A549 (cell line): Measurements from ENCODE around the gene CDC42BPB. TPM values are rescaled to one million over a fixed set of nuclear protein-coding genes. Genes with fewer than 3 reads are reported as not detected.

Source experiments
- ATAC-seq, 2 experiments: fragments of 200-7000 bp in 1 of 2; fragments of >200 bp in 1 of 2; cut with Nextera tagmentation in 1 of 2; cut with Tn5 transposase in 1 of 2; 3 replicates each; pipeline versions ENCODE4 v1.8.0 to v1.9.1; 2018 to 2020; ENCODE audit warnings: mild to moderate bottlenecking in 1 of 2, moderate library complexity in 1 of 2
- CTCF ChIA-PET: fragments of 300-600 bp; sonication (Branson Sonifier 250); formaldehyde crosslinking; extraction: SDS; loops from one replicate; lab custom pipeline; 2021; ENCODE audit warnings: antibody characterized with exemption, inconsistent platforms; lab: Yijun Ruan, JAX
- POLR2A ChIA-PET: fragments of 350-600 bp; formaldehyde crosslinking; extraction: SDS; loops from one replicate; lab custom pipeline; 2021; ENCODE audit warnings: antibody characterized with exemption, inconsistent platforms; lab: Yijun Ruan, JAX
- DNase-seq, 2 experiments: peaks; one replicate each; pipeline versions ENCODE4 v3.0.0 to v3.0.0-alpha.2; 2011 to 2016; ENCODE audit warnings: low read depth in 1 of 2, low spot score in 1 of 2
- FAIRE-seq: peaks from 2 replicates; lab custom pipeline; 2011; peaks lifted over from hg19 to GRCh38; lab: Jason Lieb, UNC
- H3K27ac ChIP-seq, 2 experiments: fragments of >200 bp; sonication (Bioruptor Twin); formaldehyde crosslinking; 3 replicates each; pipeline ENCODE4 v1.5.1; 2016 to 2017
- H3K4me1 ChIP-seq: fragments of >200 bp; sonication (Bioruptor Twin); formaldehyde crosslinking; 3 replicates; pipeline ENCODE4 v1.6.1; 2016
- H3K4me2 ChIP-seq: fragments of >200 bp; sonication (Bioruptor Twin); formaldehyde crosslinking; 3 replicates; pipeline ENCODE4 v1.6.1; 2016
- H3K4me3 ChIP-seq: fragments of >200 bp; sonication (Bioruptor Twin); formaldehyde crosslinking; 3 replicates; pipeline ENCODE4 v1.5.1; 2016
- H3K9me3 ChIP-seq: fragments of >200 bp; sonication (Bioruptor Twin); formaldehyde crosslinking; 3 replicates; pipeline ENCODE4 v1.6.1; 2016
- ATOH8 ChIP-seq: fragments of 250-450 bp; sonication (Bioruptor Pico); IDR thresholded peaks from 2 replicates; pipeline ENCODE4 v1.5.0; 2020; ENCODE audit warnings: low read depth, mild to moderate bottlenecking, moderate library complexity
- CBX2 ChIP-seq: fragments of 200-600 bp; sonication (generic); IDR thresholded peaks from 2 replicates; pipeline ENCODE4 v1.6.1; 2016; ENCODE audit warnings: low read depth, mild to moderate bottlenecking, borderline replicate concordance
- EHF ChIP-seq: fragments of 250-450 bp; sonication (Bioruptor Pico); IDR thresholded peaks from 2 replicates; pipeline ENCODE4 v1.5.0; 2020; ENCODE audit warnings: mild to moderate bottlenecking
- EHMT2 ChIP-seq: fragments of 200-600 bp; sonication (generic); IDR thresholded peaks from 2 replicates; pipeline ENCODE4 v1.6.1; 2016; ENCODE audit warnings: antibody characterized with exemption, low read depth, mild to moderate bottlenecking, moderate library complexity
- ESRRA ChIP-seq: fragments of 150-350 bp; IDR thresholded peaks from 2 replicates; pipeline ENCODE4 v1.6.1; 2014; ENCODE audit warnings: mild to moderate bottlenecking, low read length, borderline replicate concordance
- FOXS1 ChIP-seq: fragments of 250-450 bp; sonication (Bioruptor Pico); IDR thresholded peaks from 2 replicates; pipeline ENCODE4 v1.5.0; 2020; ENCODE audit warnings: mild to moderate bottlenecking, moderate library complexity
- GATA3 ChIP-seq: IDR thresholded peaks from 2 replicates; pipeline ENCODE4 v1.6.1; 2012; ENCODE audit warnings: borderline replicate concordance
- HDAC2 ChIP-seq: fragments of 200-600 bp; sonication (generic); IDR thresholded peaks from 2 replicates; pipeline ENCODE4 v1.6.1; 2016
- HES2 ChIP-seq: fragments of >200 bp; sonication (Bioruptor Twin); formaldehyde crosslinking; IDR thresholded peaks from 2 replicates; pipeline ENCODE4 v1.6.1; 2016
- HEYL ChIP-seq: fragments of 250-450 bp; sonication (Bioruptor Pico); IDR thresholded peaks from 2 replicates; pipeline ENCODE4 v1.8.0; 2021; ENCODE audit warnings: mild to moderate bottlenecking, moderate library complexity
- HOXB5 ChIP-seq: fragments of 250-450 bp; sonication (Bioruptor Pico); IDR thresholded peaks from 2 replicates; pipeline ENCODE4 v1.5.0; 2020; ENCODE audit warnings: mild to moderate bottlenecking, moderate library complexity
- JUN ChIP-seq, 2 experiments: fragments of >200 bp; sonication (Bioruptor Twin); formaldehyde crosslinking; IDR thresholded peaks; 2 replicates in 1 of 2; 3 replicates in 1 of 2; pipeline ENCODE4 v1.6.1; 2016 to 2017
- MYC ChIP-seq: IDR thresholded peaks from 2 replicates; pipeline ENCODE4 v1.6.1; 2012; ENCODE audit warnings: mild to moderate bottlenecking, inconsistent platforms, low read length, improper control_type of control experiment, borderline replicate concordance
- NPAS2 ChIP-seq: fragments of 250-450 bp; sonication (Bioruptor Pico); IDR thresholded peaks from 2 replicates; pipeline ENCODE4 v1.8.0; 2022; ENCODE audit warnings: mild to moderate bottlenecking, moderate library complexity, borderline replicate concordance
- NR3C1 ChIP-seq: fragments of >200 bp; sonication (Bioruptor Twin); formaldehyde crosslinking; IDR thresholded peaks from 3 replicates; pipeline ENCODE4 v1.6.1; 2017
- POLR2AphosphoS2 ChIP-seq: conservative IDR thresholded peaks from 2 replicates; pipeline ENCODE4 v1.6.1; 2012; ENCODE audit warnings: low read length, improper control_type of control experiment, inconsistent platforms
- RFX5 ChIP-seq: fragments of 450-650 bp; IDR thresholded peaks from 2 replicates; pipeline ENCODE4 v1.7.1; 2014; ENCODE audit warnings: antibody characterized with exemption, mild to moderate bottlenecking, moderate library complexity
- SREBF2 ChIP-seq: fragments of 450-650 bp; IDR thresholded peaks from 2 replicates; pipeline ENCODE4 v1.6.1; 2014; ENCODE audit warnings: mild to moderate bottlenecking, moderate library complexity
- TFCP2L1 ChIP-seq: fragments of 250-450 bp; sonication (Bioruptor Pico); IDR thresholded peaks from 2 replicates; pipeline ENCODE4 v1.5.0; 2021; ENCODE audit warnings: mild to moderate bottlenecking
- USF2 ChIP-seq: fragments of 450-650 bp; IDR thresholded peaks from 2 replicates; pipeline ENCODE4 v1.6.1; 2014; ENCODE audit warnings: antibody characterized with exemption
- ZC3H11A ChIP-seq: fragments of 450-650 bp; IDR thresholded peaks from 2 replicates; pipeline ENCODE4 v1.6.1; 2014; ENCODE audit warnings: antibody characterized with exemption, mild to moderate bottlenecking
- ZFP36 ChIP-seq: fragments of 450-650 bp; IDR thresholded peaks from 2 replicates; pipeline ENCODE4 v1.6.1; 2014; ENCODE audit warnings: borderline replicate concordance; ENCODE audit not compliant: partially characterized antibody
- ZSCAN20 ChIP-seq: fragments of 250-450 bp; sonication (Bioruptor Pico); IDR thresholded peaks from 2 replicates; pipeline ENCODE4 v1.8.0; 2022; ENCODE audit warnings: mild to moderate bottlenecking, moderate library complexity
- WGBS: methylation state at CpG from one replicate; pipeline ENCODE4 v1.1.6; 2017; ENCODE audit errors: missing lambda C conversion rate; 5-methylcytosine and 5-hydroxymethylcytosine counted together
- polyA plus RNA-seq, 4 experiments: library from polyadenylated mRNA; depleted of rRNA in 3 of 4; stranded (reverse); fragments of >200 nt; fragmentation: RNase III in 1 of 4; extraction: RNeasy Plus Mini Kit Qiagen cat#74134 plus additional on column Dnase treatment in 1 of 4; gene quantifications; 2 replicates in 3 of 4; 3 replicates in 1 of 4; pipeline ENCODE4 v1.2.3, GENCODE V29; 2011 to 2017
- TF ChIP-seq, protein P1 (sequence below): fragments of 250-450 bp; sonication (Bioruptor Pico); IDR thresholded peaks from 2 replicates; pipeline ENCODE4 v1.5.0; 2021; ENCODE audit warnings: mild to moderate bottlenecking, moderate library complexity, borderline replicate concordance
- TF ChIP-seq, protein P2 (sequence below): fragments of 200-600 bp; sonication (generic); IDR thresholded peaks from 2 replicates; pipeline ENCODE4 v1.6.1; 2016; ENCODE audit warnings: antibody characterized with exemption, mild to moderate bottlenecking, moderate library complexity
- TF ChIP-seq, protein P3 (sequence below): IDR thresholded peaks from 2 replicates; pipeline ENCODE4 v1.6.1; 2012

The CDC42BPB gene
- polyA plus RNA-seq, 2 of the 4 experiments (the other 2 are of a cell fraction): 56.4 to 57.1 TPM

GRCh38 chr14:102953100-102953499 is 104.2 kb downstream of the CDC42BPB start (continued):
- TF ChIP-seq, protein P1, sequence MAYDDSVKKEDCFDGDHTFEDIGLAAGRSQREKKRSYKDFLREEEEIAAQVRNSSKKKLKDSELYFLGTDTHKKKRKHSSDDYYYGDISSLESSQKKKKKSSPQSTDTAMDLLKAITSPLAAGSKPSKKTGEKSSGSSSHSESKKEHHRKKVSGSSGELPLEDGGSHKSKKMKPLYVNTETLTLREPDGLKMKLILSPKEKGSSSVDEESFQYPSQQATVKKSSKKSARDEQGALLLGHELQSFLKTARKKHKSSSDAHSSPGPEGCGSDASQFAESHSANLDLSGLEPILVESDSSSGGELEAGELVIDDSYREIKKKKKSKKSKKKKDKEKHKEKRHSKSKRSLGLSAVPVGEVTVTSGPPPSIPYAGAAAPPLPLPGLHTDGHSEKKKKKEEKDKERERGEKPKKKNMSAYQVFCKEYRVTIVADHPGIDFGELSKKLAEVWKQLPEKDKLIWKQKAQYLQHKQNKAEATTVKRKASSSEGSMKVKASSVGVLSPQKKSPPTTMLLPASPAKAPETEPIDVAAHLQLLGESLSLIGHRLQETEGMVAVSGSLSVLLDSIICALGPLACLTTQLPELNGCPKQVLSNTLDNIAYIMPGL: no peak
- TF ChIP-seq, all 56 proteins: peak for 0

DNA sequence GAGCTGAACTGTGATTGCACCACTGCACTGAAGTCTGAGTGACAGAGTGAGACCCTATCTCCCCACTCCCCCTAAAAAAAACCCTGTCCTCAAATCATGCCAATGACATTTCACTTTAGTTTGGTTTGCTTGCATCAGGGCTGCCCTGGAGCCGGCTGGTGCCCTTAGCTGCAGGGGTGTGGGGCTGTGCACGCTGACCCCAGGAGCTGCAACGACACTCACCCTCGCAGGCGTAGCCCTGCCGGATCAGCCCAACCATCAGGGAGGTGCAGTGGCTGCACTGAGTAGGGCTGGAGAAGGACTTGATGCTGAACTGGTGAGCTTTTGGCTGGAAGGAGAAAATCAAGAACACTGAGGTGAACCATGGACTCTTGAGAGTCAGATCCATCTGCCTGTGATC is 105.1 kb downstream of the CDC42BPB start:
- Histone ChIP-seq H3K4me3 (no peak overlapping the region), H3K4me2 (no peak overlapping the region), H3K4me1 (0 out of 3 replicates have a peak, but pooled peaks cover 8% of the 10 kb centered on the region), H3K9me3 (no peaks in the 10 kb centered on the region), H3K27ac (no peak overlapping the region)
- FAIRE-seq (no peak), ATAC-seq (no peak), DNase-seq (no peak)
- WGBS: 90% methylated on average over 6 of the region's 6 CpGs
- POLR2A ChIA-PET: no interaction called here
- TF ChIP-seq ESRRA: no peak
- no peak for TF ChIP-seq ZC3H11A
- no peak for TF ChIP-seq FOXS1 (CRISPR knock-in tag)
- TF ChIP-seq USF2: no peak
- no peak for TF ChIP-seq ZSCAN20 (CRISPR knock-in tag)
- TF ChIP-seq NPAS2 (CRISPR knock-in tag): no peak
- TF ChIP-seq ATOH8: no peak
- no peak for TF ChIP-seq HOXB5 (CRISPR knock-in tag)
- TF ChIP-seq, protein P2, sequence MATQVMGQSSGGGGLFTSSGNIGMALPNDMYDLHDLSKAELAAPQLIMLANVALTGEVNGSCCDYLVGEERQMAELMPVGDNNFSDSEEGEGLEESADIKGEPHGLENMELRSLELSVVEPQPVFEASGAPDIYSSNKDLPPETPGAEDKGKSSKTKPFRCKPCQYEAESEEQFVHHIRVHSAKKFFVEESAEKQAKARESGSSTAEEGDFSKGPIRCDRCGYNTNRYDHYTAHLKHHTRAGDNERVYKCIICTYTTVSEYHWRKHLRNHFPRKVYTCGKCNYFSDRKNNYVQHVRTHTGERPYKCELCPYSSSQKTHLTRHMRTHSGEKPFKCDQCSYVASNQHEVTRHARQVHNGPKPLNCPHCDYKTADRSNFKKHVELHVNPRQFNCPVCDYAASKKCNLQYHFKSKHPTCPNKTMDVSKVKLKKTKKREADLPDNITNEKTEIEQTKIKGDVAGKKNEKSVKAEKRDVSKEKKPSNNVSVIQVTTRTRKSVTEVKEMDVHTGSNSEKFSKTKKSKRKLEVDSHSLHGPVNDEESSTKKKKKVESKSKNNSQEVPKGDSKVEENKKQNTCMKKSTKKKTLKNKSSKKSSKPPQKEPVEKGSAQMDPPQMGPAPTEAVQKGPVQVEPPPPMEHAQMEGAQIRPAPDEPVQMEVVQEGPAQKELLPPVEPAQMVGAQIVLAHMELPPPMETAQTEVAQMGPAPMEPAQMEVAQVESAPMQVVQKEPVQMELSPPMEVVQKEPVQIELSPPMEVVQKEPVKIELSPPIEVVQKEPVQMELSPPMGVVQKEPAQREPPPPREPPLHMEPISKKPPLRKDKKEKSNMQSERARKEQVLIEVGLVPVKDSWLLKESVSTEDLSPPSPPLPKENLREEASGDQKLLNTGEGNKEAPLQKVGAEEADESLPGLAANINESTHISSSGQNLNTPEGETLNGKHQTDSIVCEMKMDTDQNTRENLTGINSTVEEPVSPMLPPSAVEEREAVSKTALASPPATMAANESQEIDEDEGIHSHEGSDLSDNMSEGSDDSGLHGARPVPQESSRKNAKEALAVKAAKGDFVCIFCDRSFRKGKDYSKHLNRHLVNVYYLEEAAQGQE: no peak
- no peak for TF ChIP-seq MYC
- TF ChIP-seq TFCP2L1 (CRISPR knock-in tag): no peak
- TF ChIP-seq ZFP36: no peak
- CTCF ChIA-PET: interaction anchor here (0.6 kb wide), 1 partner anchor 382 kb away, joined by 3 read pairs; the partner anchor contains the start of gene EIF5

DNA sequence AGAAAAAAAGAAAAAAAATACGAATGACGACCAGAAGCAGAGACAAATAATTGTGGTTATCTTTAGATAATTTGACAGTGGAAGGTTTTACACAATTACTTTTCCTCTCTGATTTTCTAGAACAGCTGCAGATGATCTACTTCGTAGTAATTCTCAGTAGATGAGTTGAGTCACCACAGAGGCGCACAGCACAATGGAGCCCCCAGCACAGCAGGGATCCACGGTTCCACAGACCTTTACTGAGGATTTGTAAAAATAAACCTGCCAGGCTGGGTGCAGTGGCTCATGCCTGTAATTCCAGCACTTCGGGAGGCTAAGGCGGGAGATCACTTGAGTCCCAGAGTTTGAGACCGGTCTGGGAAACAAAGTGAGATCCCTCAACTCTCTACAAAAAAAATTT is 105.5 kb downstream of the CDC42BPB start:
- WGBS: 73% methylated on average over 8 of the region's 8 CpGs
- CTCF ChIA-PET: interaction anchor here (0.6 kb wide), 1 partner anchor 382 kb away, joined by 3 read pairs; the partner anchor contains the start of gene EIF5
- no peak overlapping the region for H3K4me2 ChIP-seq

More for the DNA sequence above, 105.5 kb downstream of the CDC42BPB start:
- DNase-seq (no peak), ATAC-seq (no peak), FAIRE-seq (no peak)
- Histone ChIP-seq H3K4me1 (0 out of 3 replicates have a peak, but pooled peaks cover 8% of the 10 kb centered on the region), H3K4me3 (no peak overlapping the region), H3K9me3 (no peaks in the 10 kb centered on the region), H3K27ac (no peak overlapping the region)
- POLR2A ChIA-PET: no interaction called here
- no peak for TF ChIP-seq HDAC2
- TF ChIP-seq SREBF2: no peak
- TF ChIP-seq NR3C1: no peak
- no peak for TF ChIP-seq TFCP2L1 (CRISPR knock-in tag)
- no peak for TF ChIP-seq ZFP36
- no peak for TF ChIP-seq EHF (CRISPR knock-in tag)
- TF ChIP-seq GATA3: no peak
- no peak for TF ChIP-seq EHMT2
- no peak for TF ChIP-seq CBX2
- no peak for TF ChIP-seq POLR2AphosphoS2
- TF ChIP-seq HES2: no peak
- TF ChIP-seq RFX5: no peak
- no peak for TF ChIP-seq MYC
- no peak for TF ChIP-seq HEYL (CRISPR knock-in tag)
- TF ChIP-seq, protein P3, sequence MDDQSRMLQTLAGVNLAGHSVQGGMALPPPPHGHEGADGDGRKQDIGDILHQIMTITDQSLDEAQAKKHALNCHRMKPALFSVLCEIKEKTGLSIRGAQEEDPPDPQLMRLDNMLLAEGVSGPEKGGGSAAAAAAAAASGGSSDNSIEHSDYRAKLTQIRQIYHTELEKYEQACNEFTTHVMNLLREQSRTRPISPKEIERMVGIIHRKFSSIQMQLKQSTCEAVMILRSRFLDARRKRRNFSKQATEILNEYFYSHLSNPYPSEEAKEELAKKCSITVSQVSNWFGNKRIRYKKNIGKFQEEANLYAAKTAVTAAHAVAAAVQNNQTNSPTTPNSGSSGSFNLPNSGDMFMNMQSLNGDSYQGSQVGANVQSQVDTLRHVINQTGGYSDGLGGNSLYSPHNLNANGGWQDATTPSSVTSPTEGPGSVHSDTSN: no peak
- TF ChIP-seq JUN (IDR thresholded peaks at IDR 0.05): no peak
